GM23248 (cell line): ENCODE data around the gene ANKRD12.

Experiments used
- EZH2 ChIP-seq: fragments of 200-600 bp; sonication (generic); IDR thresholded peaks from 2 replicates; pipeline ENCODE4 v1.6.1; 2018; ENCODE audit warnings: antibody characterized with exemption, mild to moderate bottlenecking; ENCODE audit not compliant: insufficient read depth, poor library complexity, severe bottlenecking
- EZH2phosphoT487 ChIP-seq: fragments of 200-600 bp; sonication (generic); IDR thresholded peaks from 2 replicates; pipeline ENCODE4 v1.6.1; 2018; ENCODE audit warnings: antibody characterized with exemption, moderate library complexity, mild to moderate bottlenecking, low read depth; ENCODE audit not compliant: insufficient read depth

DNA sequence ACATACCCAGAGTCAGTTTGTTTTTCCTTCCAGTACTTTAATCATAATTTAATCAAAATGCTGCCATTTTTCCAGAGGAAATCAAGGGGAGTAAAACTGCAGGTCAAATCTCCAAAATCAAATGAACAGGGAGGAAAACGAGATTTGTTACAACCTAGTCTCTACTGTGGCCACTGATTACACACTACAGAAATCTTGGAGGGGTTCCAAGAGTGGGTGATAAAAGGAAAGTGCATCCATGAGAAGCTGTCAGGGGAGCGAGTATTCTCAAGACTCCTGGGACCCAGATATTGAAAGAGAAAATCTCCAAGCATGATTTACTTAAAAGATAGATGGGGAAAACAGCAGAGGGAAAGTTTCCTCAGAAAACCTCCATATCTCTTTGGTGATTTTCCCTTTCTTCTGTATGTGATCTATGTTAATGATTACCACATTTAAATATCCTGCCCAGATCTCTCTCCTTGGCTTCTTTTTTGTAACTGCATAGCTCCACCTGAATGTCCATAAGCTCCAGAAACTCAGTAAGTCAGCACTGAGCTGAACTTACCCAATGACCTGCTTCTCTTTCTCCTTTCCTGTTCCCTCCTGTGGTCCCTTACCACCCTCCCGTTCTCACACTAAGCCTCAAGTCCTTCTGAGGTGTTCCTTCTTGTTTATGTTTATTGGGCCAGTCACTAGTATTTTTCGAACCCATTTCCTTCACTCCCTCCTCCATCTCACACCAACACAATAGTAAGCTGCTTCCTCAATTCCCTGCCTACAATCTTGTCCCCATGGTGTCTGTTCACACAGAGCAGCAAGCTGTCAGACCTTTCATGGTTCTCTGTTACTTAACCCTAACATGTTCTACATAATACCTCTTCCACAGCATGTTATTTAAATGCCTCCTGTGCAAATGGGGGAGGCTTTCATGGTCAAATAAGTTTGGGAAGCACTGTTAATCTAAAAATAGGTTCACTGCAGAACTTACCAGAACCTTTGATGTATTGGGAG lies 124.1 kb downstream of the ANKRD12 start:
- TF ChIP-seq EZH2 (no peak), EZH2phosphoT487 (no peak)
